Activated CD4-positive, alpha-beta T cell treated with anti-CD3 and anti-CD28 coated beads for 36 hours (primary cell): ENCODE data around the gene TGFBRAP1. TPM values are rescaled to one million over a fixed set of nuclear protein-coding genes. Genes with fewer than 3 reads are reported as not detected.

Experiments
- ATAC-seq: fragments of 200-7000 bp; cut with Tn5 transposase; one replicate; pipeline ENCODE4 v1.10.0; 2021; ENCODE audit warnings: mild to moderate bottlenecking, moderate library complexity
- CTCF ChIA-PET: fragments of 350-600 bp; sonication (Branson Sonifier 250); formaldehyde crosslinking; loops from one replicate; lab custom pipeline; 2021; ENCODE audit warnings: antibody characterized with exemption; lab: Charles Lee
- POLR2A ChIA-PET: fragments of 350-600 bp; sonication (Branson Sonifier 250); formaldehyde crosslinking; loops from one replicate; lab custom pipeline; 2021; ENCODE audit warnings: antibody characterized with exemption, inconsistent platforms; lab: Charles Lee
- DNase-seq: peaks from one replicate; pipeline ENCODE4 v3.0.0-alpha.2; 2020
- H3K27ac Mint-ChIP-seq: one replicate; pipeline ENCODE4 v1.8.0; 2021; ENCODE audit warnings: mixed read lengths
- H3K27me3 Mint-ChIP-seq: one replicate; pipeline ENCODE4 v1.8.0; 2021; ENCODE audit warnings: mixed read lengths
- H3K36me3 Mint-ChIP-seq: one replicate; pipeline ENCODE4 v1.8.0; 2021; ENCODE audit warnings: low read depth, mixed read lengths
- H3K4me1 Mint-ChIP-seq: one replicate; pipeline ENCODE4 v1.8.0; 2021; ENCODE audit warnings: mixed read lengths
- H3K4me3 Mint-ChIP-seq: one replicate; pipeline ENCODE4 v1.8.0; 2021; ENCODE audit warnings: mild to moderate bottlenecking, moderate library complexity, mixed read lengths
- H3K9me3 Mint-ChIP-seq: one replicate; pipeline ENCODE4 v1.8.0; 2021; ENCODE audit warnings: low read depth, mixed read lengths
- intact Hi-C, 2 experiments: fragments of 100-400 bp; cut with DNase I in 1 of 2; cut with micrococcal nuclease in 1 of 2; formaldehyde crosslinking; loops; one replicate each; pipeline versions ENCODE4 v1.14.2 to v1.15.1; 2022 to 2024; cut with DNase I, micrococcal nuclease
- total RNA-seq, 2 experiments: library from RNA; stranded (reverse); gene quantifications; one replicate each; pipeline ENCODE4 v1.2.3, GENCODE V29; 2021

Gene TGFBRAP1
- total RNA-seq, 2 experiments from 2014 or later = 20.0 to 20.6 TPM

GRCh38 chr2:105294844-105295481 is 34.6 kb downstream of the TGFBRAP1 start:
- intact Hi-C loops = no loop called here
- Mint-ChIP-seq H3K27me3 (no peaks in the 10 kb centered on the region), H3K4me3 (no peak overlapping the region), H3K9me3 (no peaks in the 10 kb centered on the region), H3K27ac (peak overlapping the region; percentile 24), H3K4me1 (peaks cover 2% of the 10 kb centered on the region), H3K36me3 (peaks cover 43% of the 10 kb centered on the region)
- POLR2A ChIA-PET = no interaction called here
- CTCF ChIA-PET = interaction anchor here (0.6 to 1.5 kb wide), 6 partner anchors 8 to 190 kb away, joined by 3 to 5 read pairs (median 3); no protein-coding TSS in a partner anchor
- DNase-seq (peak; percentile 63), ATAC-seq (peak; percentile 76)

GRCh38 chr2:105294046-105294445 is 35.5 kb downstream of the TGFBRAP1 start:
- CTCF ChIA-PET = interaction anchor here (0.7 to 1.5 kb wide), 3 partner anchors 15 to 17 kb away, joined by 3 to 5 read pairs (median 3); no protein-coding TSS in a partner anchor
- POLR2A ChIA-PET = no interaction called here

GRCh38 chr2:105291981-105292380 is 37.6 kb downstream of the TGFBRAP1 start:
- Mint-ChIP-seq H3K9me3 (no peaks in the 10 kb centered on the region), H3K4me3 (no peak overlapping the region), H3K4me1 (peaks cover 2% of the 10 kb centered on the region), H3K36me3 (peaks cover 37% of the 10 kb centered on the region), H3K27ac (no peak overlapping the region), H3K27me3 (no peaks in the 10 kb centered on the region)
- ATAC-seq (no peak), DNase-seq (no peak)
- CTCF ChIA-PET = interaction anchor here (1.3 to 1.4 kb wide), 3 partner anchors 18 to 177 kb away, joined by 4 read pairs; no protein-coding TSS in a partner anchor
- POLR2A ChIA-PET = no interaction called here
- intact Hi-C loops = no loop called here

More at GRCh38 chr2:105294046-105294445, 35.5 kb downstream of the TGFBRAP1 start:
- peaks cover 2% of the 10 kb centered on the region for H3K4me1 Mint-ChIP-seq
- H3K27me3 Mint-ChIP-seq = no peaks in the 10 kb centered on the region
- H3K4me3 Mint-ChIP-seq = no peak overlapping the region
- no peak overlapping the region for H3K27ac Mint-ChIP-seq
- DNase-seq (no peak), ATAC-seq (no peak)
- H3K36me3 Mint-ChIP-seq = peaks cover 43% of the 10 kb centered on the region
- H3K9me3 Mint-ChIP-seq = no peaks in the 10 kb centered on the region
- intact Hi-C loops = no loop called here

- ATAC-seq (no peak), DNase-seq (no peak)
- peaks cover 2% of the 10 kb centered on the region for H3K4me1 Mint-ChIP-seq
- ChIA-PET POLR2A (no interaction called here), CTCF (no interaction called here)
- H3K36me3 Mint-ChIP-seq = peaks cover 35% of the 10 kb centered on the region
- no peak overlapping the region for H3K4me3 Mint-ChIP-seq
- no peaks in the 10 kb centered on the region for H3K9me3 Mint-ChIP-seq
- intact Hi-C loops = no loop called here
- no peak overlapping the region for H3K27ac Mint-ChIP-seq
- H3K27me3 Mint-ChIP-seq = no peaks in the 10 kb centered on the region
Observed at GRCh38 chr2:105290981-105291660, 38.4 kb downstream of the TGFBRAP1 start.

- H3K9me3 Mint-ChIP-seq = no peaks in the 10 kb centered on the region
- DNase-seq (no peak), ATAC-seq (no peak)
- intact Hi-C loops = no loop called here
- peaks cover 45% of the 10 kb centered on the region for H3K36me3 Mint-ChIP-seq
- H3K27me3 Mint-ChIP-seq = no peaks in the 10 kb centered on the region
- ChIA-PET POLR2A (no interaction called here), CTCF (interaction anchor here (0.7 to 1.0 kb wide), 4 partner anchors 9 to 22 kb away, joined by 3 to 5 read pairs (median 4); no protein-coding TSS in a partner anchor)
- no peaks in the 10 kb centered on the region for H3K4me1 Mint-ChIP-seq
- H3K27ac Mint-ChIP-seq = no peak overlapping the region
- H3K4me3 Mint-ChIP-seq = no peak overlapping the region
Observed at GRCh38 chr2:105288133-105288532, 41.4 kb downstream of the TGFBRAP1 start.

GRCh38 chr2:105287692-105288091 is 41.8 kb downstream of the TGFBRAP1 start:
- Mint-ChIP-seq H3K27ac (no peak overlapping the region), H3K27me3 (no peaks in the 10 kb centered on the region), H3K4me3 (no peak overlapping the region), H3K9me3 (no peaks in the 10 kb centered on the region), H3K36me3 (peaks cover 44% of the 10 kb centered on the region), H3K4me1 (no peaks in the 10 kb centered on the region)
- POLR2A ChIA-PET = no interaction called here
- ATAC-seq (peak; percentile 53), DNase-seq (peak; percentile 68)
- CTCF ChIA-PET = interaction anchor here (0.6 to 1.0 kb wide), 4 partner anchors 8 to 22 kb away, joined by 3 to 5 read pairs (median 4); no protein-coding TSS in a partner anchor
- intact Hi-C loops = no loop called here

GRCh38 chr2:105283532-105283931 is 46.0 kb downstream of the TGFBRAP1 start:
- Mint-ChIP-seq H3K27ac (no peak overlapping the region), H3K4me1 (no peaks in the 10 kb centered on the region), H3K36me3 (peaks cover 44% of the 10 kb centered on the region), H3K9me3 (no peaks in the 10 kb centered on the region), H3K4me3 (no peak overlapping the region), H3K27me3 (no peaks in the 10 kb centered on the region)
- ChIA-PET CTCF (interaction anchor here (0.6 kb wide), 1 partner anchor 158 kb away, joined by 3 read pairs; no protein-coding TSS in a partner anchor), POLR2A (no interaction called here)
- intact Hi-C loops = no loop called here
- no peak for ATAC-seq
- no peak for DNase-seq

GRCh38 chr2:105280281-105280680 is 49.3 kb downstream of the TGFBRAP1 start:
- Mint-ChIP-seq H3K27me3 (no peaks in the 10 kb centered on the region), H3K27ac (no peak overlapping the region), H3K4me1 (no peaks in the 10 kb centered on the region), H3K4me3 (no peak overlapping the region), H3K9me3 (no peaks in the 10 kb centered on the region), H3K36me3 (peaks cover 42% of the 10 kb centered on the region)
- ATAC-seq (no peak), DNase-seq (no peak)
- POLR2A ChIA-PET = no interaction called here
- intact Hi-C loops = no loop called here
- CTCF ChIA-PET = no interaction called here

- peaks cover 42% of the 10 kb centered on the region for H3K36me3 Mint-ChIP-seq
- CTCF ChIA-PET = interaction anchor here (0.7 to 0.8 kb wide), 2 partner anchors 9 to 14 kb away, joined by 3 read pairs; no protein-coding TSS in a partner anchor
- no peak for ATAC-seq
- H3K4me1 Mint-ChIP-seq = no peaks in the 10 kb centered on the region
- H3K9me3 Mint-ChIP-seq = no peaks in the 10 kb centered on the region
- POLR2A ChIA-PET = no interaction called here
- DNase-seq = no peak
- no peaks in the 10 kb centered on the region for H3K27me3 Mint-ChIP-seq
- H3K27ac Mint-ChIP-seq = no peak overlapping the region
- intact Hi-C loops = no loop called here
- no peak overlapping the region for H3K4me3 Mint-ChIP-seq
Observed at GRCh38 chr2:105279126-105279525, 50.4 kb downstream of the TGFBRAP1 start.

GRCh38 chr2:105278654-105279053 is 50.9 kb downstream of the TGFBRAP1 start:
- no peak overlapping the region for H3K4me3 Mint-ChIP-seq
- H3K9me3 Mint-ChIP-seq = no peaks in the 10 kb centered on the region
- intact Hi-C loops = no loop called here
- H3K27ac Mint-ChIP-seq = no peak overlapping the region
- CTCF ChIA-PET = interaction anchor here (0.7 kb wide), 1 partner anchor 10 kb away, joined by 3 read pairs; no protein-coding TSS in a partner anchor
- ATAC-seq = no peak
- H3K4me1 Mint-ChIP-seq = no peaks in the 10 kb centered on the region
- H3K27me3 Mint-ChIP-seq = no peaks in the 10 kb centered on the region
- peaks cover 40% of the 10 kb centered on the region for H3K36me3 Mint-ChIP-seq
- POLR2A ChIA-PET = no interaction called here
- no peak for DNase-seq

- POLR2A ChIA-PET = no interaction called here
- DNase-seq (no peak), ATAC-seq (no peak)
- Mint-ChIP-seq H3K4me1 (no peaks in the 10 kb centered on the region), H3K4me3 (no peak overlapping the region), H3K27ac (no peak overlapping the region), H3K9me3 (no peaks in the 10 kb centered on the region), H3K27me3 (no peaks in the 10 kb centered on the region), H3K36me3 (peaks cover 47% of the 10 kb centered on the region)
- intact Hi-C loops = no loop called here
- CTCF ChIA-PET = interaction anchor here (0.6 kb wide), 1 partner anchor 551 kb away, joined by 3 read pairs; no protein-coding TSS in a partner anchor
Observed at GRCh38 chr2:105274046-105274445, 55.5 kb downstream of the TGFBRAP1 start.
